Liver (tissue), 9 donors: ENCODE results near the gene PRKCD. TPM values are rescaled to one million over a fixed set of nuclear protein-coding genes. Genes with fewer than 3 reads are reported as not detected.

ENCODE experiments used
- DNase-seq: peaks from one replicate; pipeline ENCODE4 v3.0.0-alpha.2; 2017; ENCODE audit warnings: low spot score
- H3K27ac ChIP-seq, 2 donors: one replicate each; pipeline ENCODE4 v1.7.0; 2013; ENCODE audit warnings: inconsistent platforms in 2 of 2, low read length in 2 of 2, control low read depth in 1 of 2, low read depth in 1 of 2, mild to moderate bottlenecking in 1 of 2
- H3K27me3 ChIP-seq, 4 donors: one replicate each; pipeline versions ENCODE4 v1.6.1 to v1.7.0; 2013; ENCODE audit warnings: low read length in 3 of 4, inconsistent platforms in 1 of 4, mild to moderate bottlenecking in 1 of 4, moderate library complexity in 1 of 4; ENCODE audit not compliant: control insufficient read depth in 4 of 4, insufficient read depth in 4 of 4
- H3K36me3 ChIP-seq, 4 donors: one replicate each; pipeline versions ENCODE4 v1.6.1 to v1.7.0; 2013; ENCODE audit warnings: low read length in 3 of 4, mild to moderate bottlenecking in 3 of 4, low read depth in 1 of 4, moderate library complexity in 1 of 4; ENCODE audit not compliant: control insufficient read depth in 4 of 4, insufficient read depth in 3 of 4
- H3K4me1 ChIP-seq, 4 donors: one replicate each; pipeline versions ENCODE4 v1.6.1 to v1.7.0; 2013; ENCODE audit warnings: low read length in 3 of 4, mild to moderate bottlenecking in 3 of 4, moderate library complexity in 1 of 4; ENCODE audit not compliant: control insufficient read depth in 4 of 4, insufficient read depth in 4 of 4
- H3K4me3 ChIP-seq, 3 donors: one replicate each; pipeline versions ENCODE4 v1.6.1 to v1.7.0; 2013; ENCODE audit warnings: low read length in 3 of 3, control low read depth in 1 of 3, low read depth in 1 of 3, mild to moderate bottlenecking in 1 of 3
- H3K9ac ChIP-seq, 2 donors: one replicate each; pipeline ENCODE4 v1.7.0; 2013; ENCODE audit warnings: low read length in 2 of 2, mild to moderate bottlenecking in 2 of 2, moderate library complexity in 2 of 2, control low read depth in 1 of 2, low read depth in 1 of 2
- H3K9me3 ChIP-seq, 4 donors: one replicate each; pipeline versions ENCODE4 v1.6.1 to v1.7.0; 2013; ENCODE audit warnings: low read length in 3 of 4; ENCODE audit not compliant: control insufficient read depth in 4 of 4
- ATF3 ChIP-seq: IDR thresholded peaks from 2 replicates; pipeline ENCODE4 v1.6.1; 2016; ENCODE audit warnings: antibody characterized with exemption
- FOXA2 ChIP-seq: IDR thresholded peaks from 2 replicates; pipeline ENCODE4 v1.6.1; 2016; ENCODE audit warnings: antibody characterized with exemption
- HNF4A ChIP-seq, 2 donors: conservative IDR thresholded peaks; 2 replicates each; pipeline ENCODE4 v1.6.1; 2016; ENCODE audit warnings: antibody characterized with exemption in 2 of 2, mild to moderate bottlenecking in 2 of 2
- HNF4G ChIP-seq: IDR thresholded peaks from 2 replicates; pipeline ENCODE4 v1.6.1; 2016; ENCODE audit warnings: antibody characterized with exemption
- MAX ChIP-seq: IDR thresholded peaks from 2 replicates; pipeline ENCODE4 v1.6.1; 2016; ENCODE audit warnings: antibody characterized with exemption
- RAD21 ChIP-seq, 2 donors: IDR thresholded peaks; 2 replicates each; pipeline ENCODE4 v1.6.1; 2016; ENCODE audit warnings: antibody characterized with exemption in 2 of 2, mild to moderate bottlenecking in 2 of 2
- REST ChIP-seq: IDR thresholded peaks from 2 replicates; pipeline ENCODE4 v1.6.1; 2016; ENCODE audit warnings: antibody characterized with exemption, mild to moderate bottlenecking
- RXRA ChIP-seq, 2 donors: IDR thresholded peaks; 2 replicates each; pipeline ENCODE4 v1.6.1; 2017 to 2018; ENCODE audit warnings: antibody characterized with exemption in 2 of 2, mild to moderate bottlenecking in 1 of 2
- SP1 ChIP-seq: IDR thresholded peaks from 2 replicates; pipeline ENCODE4 v1.6.1; 2018; ENCODE audit warnings: antibody characterized with exemption, mild to moderate bottlenecking
- YY1 ChIP-seq: IDR thresholded peaks from 2 replicates; pipeline ENCODE4 v1.6.1; 2016; ENCODE audit warnings: antibody characterized with exemption, mild to moderate bottlenecking
- ZBTB33 ChIP-seq: IDR thresholded peaks from 2 replicates; pipeline ENCODE4 v1.6.1; 2016; ENCODE audit warnings: antibody characterized with exemption
- WGBS: extraction: QIAGEN DNeasy Blood & Tissue Kit; methylation state at CpG from one replicate; pipeline ENCODE4 v1.1.7; 2013; 5-methylcytosine and 5-hydroxymethylcytosine counted together
- polyA plus RNA-seq, 2 donors: library from polyadenylated mRNA; stranded (reverse) in 1 of 2; unstranded in 1 of 2; fragments of 200-250 nt in 1 of 2; fragments of >200 nt in 1 of 2; fragmentation: Nextera tagmentation in 1 of 2; extraction: Ambion mirVana in 1 of 2; gene quantifications; one replicate each; pipeline versions ENCODE4 v1.2.1 to v1.2.3, GENCODE V29; 2013 to 2015
- total RNA-seq, 2 donors: library from RNA; depleted of rRNA; stranded (reverse); fragments of >200 nt; gene quantifications; one replicate each; pipeline ENCODE4 v1.2.3, GENCODE V29; 2014
- donor health status: healthy.
- donor health status: healthy.
- donor health status: healthy.
- donor health status: healthy.
- donor health status: healthy.

Gene PRKCD
- total and polyA plus RNA-seq, 4 donors: 3.1 to 7.3 (median 3.4) TPM

GRCh38 chr3:53182764-53183355, 21.9 kb downstream of the PRKCD start (continued):
- TF ChIP-seq REST (no peak), FOXA2 (no peak)

GRCh38 chr3:53183514-53183913, 22.5 kb downstream of the PRKCD start:
- H3K4me1 ChIP-seq: no peaks in the 10 kb centered on the region
- peaks cover 3 to 48% (median 6%) of the 10 kb centered on the region in 4 donors for H3K36me3 ChIP-seq
- TF ChIP-seq REST: no peak
- no peak for TF ChIP-seq ATF3
- TF ChIP-seq SP1: no peak
- no peak for TF ChIP-seq RAD21 (IDR thresholded peaks at IDR 0.05)
- TF ChIP-seq YY1: no peak
- TF ChIP-seq RXRA (IDR thresholded peaks at IDR 0.05): no peak
- TF ChIP-seq HNF4G: no peak
- TF ChIP-seq MAX: no peak
- TF ChIP-seq HNF4A (conservative IDR thresholded peaks at IDR 0.05): no peak
- no peak for TF ChIP-seq ZBTB33
- H3K27ac ChIP-seq: no peak overlapping the region
- DNase-seq: no peak
- H3K9ac ChIP-seq: no peak overlapping the region
- no peak overlapping the region for H3K4me3 ChIP-seq
- 97% methylated on average over 9 of the region's 9 CpGs for WGBS
- H3K27me3 ChIP-seq: no peaks in the 10 kb centered on the region
- no peaks in the 10 kb centered on the region for H3K9me3 ChIP-seq
